Amniotic stem cell (primary cell): Measurements from ENCODE around the gene MINDY3.
"Not testable (repeated sequence)": the region's sequence is repeated elsewhere in the genome, so short reads cannot be mapped to it uniquely, and the experiment has no call there.

ENCODE experiments used
- DNase-seq: peaks from one replicate; lab custom pipeline; 2025; lab: John Stamatoyannopoulos, UW

The MINDY3 gene

GRCh38 chr10:15859906-15860691 lies at the start of gene MINDY3:
Gene MINDY3 (minus strand): TSS chr10:15860507. CDS start chr10:15860299, 208 bp downstream.
- DNase-seq = peak; percentile 20

GRCh38 chr10:15901889-15902288 lies 41.6 kb upstream of the MINDY3 start:
- no peak for DNase-seq

- peak; percentile 4 for DNase-seq
Observed at GRCh38 chr10:15898046-15898445, 37.7 kb upstream of the MINDY3 start.

GRCh38 chr10:15897287-15897686 lies 37.0 kb upstream of the MINDY3 start:
- DNase-seq = no peak

- DNase-seq = no peak
Observed at GRCh38 chr10:15896654-15897053, 36.3 kb upstream of the MINDY3 start.

GRCh38 chr10:15884447-15884846 lies 24.1 kb upstream of the MINDY3 start:
- DNase-seq = no peak

- DNase-seq = no peak
Observed at GRCh38 chr10:15881542-15881941, 21.2 kb upstream of the MINDY3 start.

- DNase-seq = no peak
Observed at GRCh38 chr10:15879663-15880062, 19.4 kb upstream of the MINDY3 start.

- peak; percentile 0 for DNase-seq
Observed at GRCh38 chr10:15879058-15879457, 18.8 kb upstream of the MINDY3 start.

- DNase-seq = no peak
Observed at GRCh38 chr10:15877836-15878576, 17.7 kb upstream of the MINDY3 start.

GRCh38 chr10:15876274-15876673 lies 16.0 kb upstream of the MINDY3 start:
- not testable (repeated sequence) for DNase-seq

GRCh38 chr10:15872645-15873044 lies 12.3 kb upstream of the MINDY3 start:
- DNase-seq = not testable (repeated sequence)

- DNase-seq = no peak
Observed at GRCh38 chr10:15871823-15872222, 11.5 kb upstream of the MINDY3 start.

- DNase-seq = no peak
Observed at GRCh38 chr10:15869935-15870334, 9.6 kb upstream of the MINDY3 start.

GRCh38 chr10:15868006-15868405 lies 7.7 kb upstream of the MINDY3 start:
- no peak for DNase-seq

- no peak for DNase-seq
Observed at GRCh38 chr10:15865304-15865703, 5.0 kb upstream of the MINDY3 start.

GRCh38 chr10:15864419-15864818 lies 4.1 kb upstream of the MINDY3 start:
- DNase-seq = no peak

- DNase-seq = no peak
Observed at GRCh38 chr10:15863733-15864132, 3.4 kb upstream of the MINDY3 start.

- DNase-seq = no peak
Observed at GRCh38 chr10:15863323-15863722, 3.0 kb upstream of the MINDY3 start.

- no peak for DNase-seq
Observed at GRCh38 chr10:15860692-15861201, 440 bp upstream of the MINDY3 start.

GRCh38 chr10:15859509-15859905 lies 800 bp downstream of the MINDY3 start:
- DNase-seq = no peak

GRCh38 chr10:15858861-15859281 lies 1.4 kb downstream of the MINDY3 start:
- DNase-seq = no peak

GRCh38 chr10:15857107-15857575 lies 3.2 kb downstream of the MINDY3 start:
- no peak for DNase-seq
